ENCODE measurements around the gene TP53I13. TPM values are rescaled to one million over a fixed set of nuclear protein-coding genes. Genes with fewer than 3 reads are reported as not detected.

TP53I13 gene
- total and polyA plus RNA-seq, 10 donors: 39.5 to 209 (median 72.0) TPM

- no peaks in the 10 kb centered on the region for H3K36me3 ChIP-seq
- WGBS, 5 donors: 95 to 99% (median 97%) methylated on average over 7 to 11 of the region's 11 CpGs
- peaks cover 23 to 41% (median 40%) of the 10 kb centered on the region in 6 donors for H3K4me1 ChIP-seq
- no peak overlapping the region for H3K4me3 ChIP-seq
- intact Hi-C loops (cut with DNase I; ENCODE audit: low total_unique reads): no loop called here
- no peak for DNase-seq
- no peak overlapping the region for H3K27ac ChIP-seq
- H3K9me3 ChIP-seq: no peaks in the 10 kb centered on the region
- H3K27me3 ChIP-seq (replicated peaks in 1 of 7): peaks cover 0 to 36% (median 5%) of the 10 kb centered on the region in 7 donors
- TF ChIP-seq POLR2A (IDR thresholded peaks at IDR 0.05): no peak
- TF ChIP-seq POLR2AphosphoS5 (IDR thresholded peaks at IDR 0.05): no peak
- TF ChIP-seq CTCF (IDR thresholded peaks at IDR 0.05 in 8 of 11, conservative IDR thresholded peaks at IDR 0.05 in 3 of 11): no peak
These were observed 43.0 kb downstream of the TP53I13 start for GRCh38 chr17:29611351-29612093.

- TF ChIP-seq POLR2A (IDR thresholded peaks at IDR 0.05) (no peak), CTCF (IDR thresholded peaks at IDR 0.05 in 8 of 11, conservative IDR thresholded peaks at IDR 0.05 in 3 of 11) (no peak), POLR2AphosphoS5 (IDR thresholded peaks at IDR 0.05) (no peak)
- H3K9me3 ChIP-seq: no peaks in the 10 kb centered on the region
- peaks cover 0 to 41% (median 10%) of the 10 kb centered on the region in 7 donors for H3K27me3 ChIP-seq (replicated peaks in 1 of 7)
- H3K36me3 ChIP-seq: no peaks in the 10 kb centered on the region
- H3K27ac ChIP-seq: no peak overlapping the region
- no peak for DNase-seq
- H3K4me3 ChIP-seq: no peak overlapping the region
- H3K4me1 ChIP-seq: peaks cover 28 to 46% (median 45%) of the 10 kb centered on the region in 6 donors
- intact Hi-C loops (cut with DNase I; ENCODE audit: low total_unique reads): no loop called here
- WGBS, 5 donors: 92 to 100% (median 94%) methylated on average over 4 to 12 of the region's 12 CpGs
These were observed 43.5 kb downstream of the TP53I13 start for GRCh38 chr17:29612094-29612403.

GRCh38 chr17:29612404-29613280 is 44.1 kb downstream of the TP53I13 start:
- Histone ChIP-seq H3K4me3 (peak overlapping the region in 7 of 8 donors; percentile 33 to 69 (median 44)), H3K9me3 (no peaks in the 10 kb centered on the region), H3K27me3 (replicated peaks in 1 of 7) (peaks cover 0 to 47% (median 10%) of the 10 kb centered on the region in 7 donors), H3K36me3 (no peaks in the 10 kb centered on the region), H3K4me1 (peaks cover 34 to 52% (median 51%) of the 10 kb centered on the region in 6 donors), H3K27ac (peak overlapping the region in 3 of 8 donors; percentile 18 to 53 (median 39))
- intact Hi-C loops (cut with DNase I; ENCODE audit: low total_unique reads): no loop called here
- peak; percentile 77 for DNase-seq
- 42 to 75% (median 51%) methylated on average over 45 to 85 of the region's 85 CpGs for WGBS, 5 donors
- TF ChIP-seq POLR2A (IDR thresholded peaks at IDR 0.05) (no peak), POLR2AphosphoS5 (IDR thresholded peaks at IDR 0.05) (no peak), CTCF (IDR thresholded peaks at IDR 0.05 in 8 of 11, conservative IDR thresholded peaks at IDR 0.05 in 3 of 11) (no peak)

Measured in spleen (tissue), 11 donors.